ENCODE measurements around the gene HOXB7. TPM values are rescaled to one million over a fixed set of nuclear protein-coding genes. Genes with fewer than 3 reads are reported as not detected.

The HOXB7 gene
- total RNA-seq, 1 donor from 2014 or later: 0.39 TPM

DNA sequence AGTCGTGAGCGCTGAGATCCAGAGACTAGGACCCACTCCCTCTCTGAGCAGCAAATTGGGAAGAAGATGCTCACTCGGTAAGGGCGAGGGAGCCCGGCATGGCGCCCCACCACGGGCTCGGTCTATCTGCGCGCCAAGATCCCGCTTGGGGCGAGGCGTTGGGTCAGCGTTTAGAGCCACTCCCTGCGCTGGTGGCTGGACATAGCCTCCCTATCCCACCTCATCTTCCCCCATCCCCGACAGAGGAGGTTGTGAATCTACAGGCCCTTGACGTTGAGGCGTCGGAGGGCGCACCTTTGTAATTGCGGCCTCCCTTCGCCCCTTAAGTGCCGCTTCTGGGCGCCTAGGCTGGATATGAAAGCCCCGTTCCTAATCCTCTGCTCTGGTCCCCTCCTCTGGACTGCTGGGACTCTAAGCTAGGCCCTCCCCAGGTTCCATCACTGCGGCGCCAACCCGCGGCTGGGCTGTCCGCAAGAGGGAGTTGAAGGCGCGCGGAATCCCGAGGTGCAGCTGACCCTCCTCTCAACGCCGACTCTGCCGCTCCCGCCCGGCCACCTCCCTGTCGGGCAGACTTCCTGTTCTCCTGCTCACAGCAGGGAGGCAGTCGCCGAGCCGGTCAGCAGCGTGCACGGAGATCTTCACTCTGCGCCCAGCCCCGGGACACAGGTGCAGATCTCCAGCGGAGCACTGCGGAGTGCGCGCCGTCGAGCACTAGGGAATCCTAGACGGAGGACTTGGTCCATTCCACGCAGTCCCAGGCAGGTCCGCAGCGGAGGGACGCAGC is 31.4 kb upstream of the HOXB7 start:
- H3K4me3 Mint-ChIP-seq (ENCODE audit: low read depth): no peak overlapping the region
- peaks cover 91% of the 10 kb centered on the region for H3K27me3 Mint-ChIP-seq (ENCODE audit: low read depth)
- H3K36me3 Mint-ChIP-seq (ENCODE audit: low read depth): no peaks in the 10 kb centered on the region
- H3K4me1 Mint-ChIP-seq (ENCODE audit: low read depth): peaks cover 12% of the 10 kb centered on the region
- DNase-seq (ENCODE audit: low spot score): no peak
- intact Hi-C loops (cut with micrococcal nuclease): no loop called here
- H3K27ac Mint-ChIP-seq: no peak overlapping the region
- H3K9me3 Mint-ChIP-seq: no peaks in the 10 kb centered on the region

DNA sequence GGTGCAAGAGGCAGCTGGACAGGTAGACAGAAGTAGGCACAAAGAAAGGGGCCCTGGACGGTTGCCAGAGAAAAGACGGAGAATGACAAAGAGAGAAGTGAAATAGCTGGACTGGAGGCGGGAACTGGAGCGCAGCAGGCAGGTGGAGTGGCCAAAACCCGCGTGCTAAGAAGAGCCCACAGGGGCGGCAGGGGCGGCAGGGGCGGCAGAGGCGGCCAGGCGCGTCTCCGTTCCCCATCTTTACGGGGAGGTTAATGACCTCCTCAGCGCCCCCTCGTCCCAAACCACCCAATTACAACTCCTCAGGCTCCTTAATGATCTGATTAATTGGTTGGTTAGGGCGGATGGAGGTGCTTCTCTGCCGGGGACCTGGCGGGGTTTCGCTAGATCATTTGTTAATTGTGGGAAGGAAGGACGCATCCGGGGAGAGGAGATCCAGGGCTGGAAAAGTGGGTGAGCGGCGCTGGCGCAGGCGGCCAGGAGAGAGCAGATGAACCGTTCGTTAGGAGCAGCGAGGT is 30.8 kb upstream of the HOXB7 start:
- H3K36me3 Mint-ChIP-seq (ENCODE audit: low read depth): no peaks in the 10 kb centered on the region
- peaks cover 8% of the 10 kb centered on the region for H3K4me1 Mint-ChIP-seq (ENCODE audit: low read depth)
- no peaks in the 10 kb centered on the region for H3K9me3 Mint-ChIP-seq
- intact Hi-C loops (cut with micrococcal nuclease): no loop called here
- no peak for DNase-seq (ENCODE audit: low spot score)
- no peak overlapping the region for H3K27ac Mint-ChIP-seq
- no peak overlapping the region for H3K4me3 Mint-ChIP-seq (ENCODE audit: low read depth)
- peaks cover 93% of the 10 kb centered on the region for H3K27me3 Mint-ChIP-seq (ENCODE audit: low read depth)

DNA sequence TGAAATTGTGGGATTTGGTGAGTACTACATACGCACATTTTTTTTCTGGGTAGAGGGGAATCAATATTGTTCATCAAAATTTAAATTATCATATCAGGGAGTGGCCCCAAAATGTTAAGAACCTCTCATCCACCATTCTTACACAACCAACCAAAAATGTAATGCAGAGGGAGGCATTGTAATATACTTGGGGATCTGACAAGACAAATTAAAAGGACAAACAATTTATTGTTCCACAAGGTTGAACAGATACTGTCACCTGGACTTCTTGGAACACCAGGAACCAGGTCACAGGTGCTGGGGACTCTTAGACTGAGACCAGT is 30.0 kb upstream of the HOXB7 start:
- H3K4me3 Mint-ChIP-seq (ENCODE audit: low read depth): no peak overlapping the region
- no peaks in the 10 kb centered on the region for H3K9me3 Mint-ChIP-seq
- no peak for DNase-seq (ENCODE audit: low spot score)

DNA sequence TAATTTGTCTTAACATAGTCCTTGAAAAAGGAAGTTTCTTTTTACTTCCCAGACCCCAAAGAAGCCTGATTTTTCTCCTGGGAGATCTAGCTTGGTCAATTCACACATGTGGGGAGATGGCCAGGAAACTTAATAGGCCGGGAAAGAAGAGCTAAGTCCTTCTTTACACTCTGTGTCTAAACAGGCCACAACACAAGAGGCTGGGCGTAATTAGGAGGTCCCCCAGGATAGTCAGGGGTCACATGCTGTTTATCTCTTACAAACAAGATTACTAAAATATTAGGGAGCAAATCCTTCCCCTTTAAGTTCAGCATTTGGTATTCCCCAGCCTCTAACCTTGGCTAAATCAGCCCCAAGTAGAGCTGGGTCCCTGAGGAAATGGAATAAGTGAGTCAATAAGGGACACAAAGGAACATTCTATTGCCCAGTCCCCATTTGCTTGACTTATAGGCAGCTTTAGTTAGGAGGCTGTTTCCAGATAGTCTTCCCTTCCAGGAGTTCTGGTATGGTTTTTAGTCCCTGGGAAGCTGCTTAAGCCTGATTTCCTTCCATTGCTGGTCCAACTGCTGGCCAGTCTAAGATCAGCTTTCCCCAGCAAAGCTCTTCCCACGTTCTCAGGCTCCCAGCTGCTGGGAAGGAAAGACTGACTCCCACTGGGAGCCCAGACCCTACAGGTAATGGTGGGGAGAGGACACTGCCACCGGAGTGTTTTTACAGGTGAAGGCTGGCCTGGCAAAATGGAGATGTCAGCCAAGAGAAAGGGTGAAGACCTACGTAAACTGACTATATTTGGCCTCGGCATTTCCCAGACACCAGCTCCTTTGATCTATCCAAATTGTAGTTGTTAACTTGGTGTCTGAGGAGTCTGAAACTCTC is 29.4 kb upstream of the HOXB7 start:
- H3K4me3 Mint-ChIP-seq (ENCODE audit: low read depth): no peak overlapping the region
- no peaks in the 10 kb centered on the region for H3K9me3 Mint-ChIP-seq
- H3K36me3 Mint-ChIP-seq (ENCODE audit: low read depth): no peaks in the 10 kb centered on the region
- peaks cover 97% of the 10 kb centered on the region for H3K27me3 Mint-ChIP-seq (ENCODE audit: low read depth)
- intact Hi-C loops (cut with micrococcal nuclease): no loop called here
- H3K4me1 Mint-ChIP-seq (ENCODE audit: low read depth): peaks cover 2% of the 10 kb centered on the region
- DNase-seq (ENCODE audit: low spot score): no peak
- H3K27ac Mint-ChIP-seq: no peak overlapping the region

More for the DNA sequence above, 30.0 kb upstream of the HOXB7 start:
- Mint-ChIP-seq H3K27me3 (ENCODE audit: low read depth) (peaks cover 97% of the 10 kb centered on the region), H3K36me3 (ENCODE audit: low read depth) (no peaks in the 10 kb centered on the region), H3K4me1 (ENCODE audit: low read depth) (peaks cover 5% of the 10 kb centered on the region), H3K27ac (no peak overlapping the region)
- intact Hi-C loops (cut with micrococcal nuclease): no loop called here

DNA sequence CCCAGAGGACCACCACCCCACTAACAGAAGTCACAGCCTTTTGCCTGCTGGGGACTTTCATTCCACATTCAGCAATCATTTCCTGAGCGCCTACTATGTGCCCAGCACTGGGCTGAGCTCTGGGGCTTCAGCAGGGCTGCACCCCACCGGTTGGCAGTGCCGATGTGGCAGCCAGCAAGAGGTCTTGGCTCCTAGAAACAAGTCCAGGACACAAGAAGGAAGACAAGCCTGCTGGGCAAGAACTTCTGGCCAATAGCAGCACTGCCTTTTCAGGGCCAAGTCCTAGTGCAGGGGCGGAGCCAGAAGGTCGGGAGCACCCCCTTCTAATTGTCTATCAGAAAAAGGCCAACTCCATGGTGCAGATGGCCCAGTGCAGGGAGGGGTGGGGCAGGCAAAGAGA is 28.3 kb upstream of the HOXB7 start:
- Mint-ChIP-seq H3K27me3 (ENCODE audit: low read depth) (peaks cover 96% of the 10 kb centered on the region), H3K27ac (no peak overlapping the region), H3K4me1 (ENCODE audit: low read depth) (peaks cover 2% of the 10 kb centered on the region), H3K4me3 (ENCODE audit: low read depth) (no peak overlapping the region), H3K9me3 (no peaks in the 10 kb centered on the region), H3K36me3 (ENCODE audit: low read depth) (no peaks in the 10 kb centered on the region)
- intact Hi-C loops (cut with micrococcal nuclease): no loop called here
- no peak for DNase-seq (ENCODE audit: low spot score)

DNA sequence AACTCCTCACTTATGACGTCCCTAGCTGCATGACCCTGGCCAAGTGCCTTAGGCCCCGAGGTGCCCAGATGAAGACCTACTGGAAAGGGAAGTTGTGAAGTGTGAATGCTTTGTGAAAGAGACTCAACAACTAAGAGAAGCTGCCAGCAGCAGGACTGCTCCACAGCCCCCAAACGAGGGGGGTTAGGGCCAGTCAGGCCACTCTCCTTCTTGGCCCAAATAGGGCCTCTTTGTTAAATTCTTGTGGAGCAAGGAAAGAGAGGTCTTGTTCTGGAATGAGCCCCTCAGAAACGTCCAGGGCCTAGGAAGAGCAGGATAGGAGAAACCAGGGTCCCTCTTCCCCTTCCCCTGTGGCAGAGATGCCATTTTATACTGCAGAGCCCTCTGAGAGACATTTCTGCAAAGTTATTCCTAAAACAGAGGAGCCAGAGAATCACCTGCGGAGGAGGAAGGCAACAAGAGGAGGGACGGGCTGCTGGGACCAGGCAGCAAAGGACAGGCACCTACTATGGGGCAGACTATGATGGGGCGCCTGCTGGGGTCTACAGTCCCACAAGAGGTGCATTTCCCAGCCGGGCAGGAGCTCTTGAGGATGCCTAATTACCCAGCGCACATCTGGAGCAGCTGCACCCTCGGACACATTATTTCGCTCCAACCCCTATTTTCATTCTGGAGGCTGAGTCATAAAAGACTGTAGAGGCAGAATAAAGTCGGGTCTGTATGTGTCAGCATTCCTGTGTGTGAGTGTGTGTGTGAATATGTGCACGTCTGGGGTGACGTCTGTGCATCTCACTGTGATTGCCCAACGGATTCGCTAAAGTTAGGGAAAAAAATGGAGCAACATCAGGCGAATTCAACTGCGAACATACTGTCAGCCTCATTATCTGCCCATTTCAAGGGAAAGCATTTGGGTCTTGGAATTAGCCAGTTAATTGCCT is 26.8 kb upstream of the HOXB7 start:
- intact Hi-C loops (cut with micrococcal nuclease): no loop called here
- no peaks in the 10 kb centered on the region for H3K9me3 Mint-ChIP-seq
- H3K36me3 Mint-ChIP-seq (ENCODE audit: low read depth): no peaks in the 10 kb centered on the region
- H3K4me3 Mint-ChIP-seq (ENCODE audit: low read depth): no peak overlapping the region
- H3K27me3 Mint-ChIP-seq (ENCODE audit: low read depth): peaks cover 91% of the 10 kb centered on the region
- peaks cover 4% of the 10 kb centered on the region for H3K4me1 Mint-ChIP-seq (ENCODE audit: low read depth)
- DNase-seq (ENCODE audit: low spot score): no peak
- H3K27ac Mint-ChIP-seq: no peak overlapping the region

DNA sequence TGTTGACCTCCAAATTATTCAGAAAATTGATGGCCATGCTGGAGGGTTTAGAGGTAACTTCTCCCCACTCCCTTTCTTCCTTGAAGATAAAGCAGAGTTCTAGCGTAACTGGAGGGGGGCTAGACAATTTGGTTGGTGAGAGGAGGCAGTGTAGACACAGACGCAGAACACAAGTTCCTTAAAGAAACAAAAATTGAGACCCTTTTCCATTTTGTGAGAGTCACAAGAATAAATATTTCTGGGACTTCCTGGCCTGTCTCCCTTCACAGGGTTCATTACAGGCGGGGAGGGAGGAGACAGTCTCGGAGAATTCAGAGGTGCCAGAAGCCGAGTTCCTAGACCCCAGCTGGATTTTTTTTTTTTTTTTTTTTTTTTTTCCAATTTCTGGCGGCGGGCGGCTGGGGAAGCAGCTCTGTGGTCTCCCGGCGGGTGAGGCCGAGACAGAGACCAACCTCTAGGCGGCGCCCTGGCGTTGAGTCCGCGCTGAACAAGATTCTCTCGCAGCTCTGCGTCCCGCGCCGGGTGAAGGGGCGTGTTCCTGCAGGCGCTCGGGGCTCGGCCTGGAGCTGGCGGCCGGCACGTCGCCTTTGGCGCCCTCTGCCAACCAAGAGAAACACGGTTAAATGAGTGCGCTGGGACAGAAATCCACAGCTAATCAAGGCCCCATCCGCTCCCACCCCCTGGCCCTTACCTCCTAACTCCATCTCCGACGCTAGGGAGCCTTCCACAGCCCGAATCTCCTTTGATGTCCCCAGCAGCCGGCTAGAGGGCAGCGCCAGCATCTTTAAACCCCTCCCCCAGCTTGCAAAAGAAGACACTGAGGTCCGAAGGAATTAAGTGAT is 25.6 kb upstream of the HOXB7 start:
- Mint-ChIP-seq H3K4me1 (ENCODE audit: low read depth) (peaks cover 8% of the 10 kb centered on the region), H3K4me3 (ENCODE audit: low read depth) (no peak overlapping the region), H3K27ac (no peak overlapping the region), H3K36me3 (ENCODE audit: low read depth) (no peaks in the 10 kb centered on the region), H3K9me3 (no peaks in the 10 kb centered on the region), H3K27me3 (ENCODE audit: low read depth) (peaks cover 91% of the 10 kb centered on the region)
- peak; percentile 63 for DNase-seq (ENCODE audit: low spot score)
- intact Hi-C loops (cut with micrococcal nuclease): no loop called here

DNA sequence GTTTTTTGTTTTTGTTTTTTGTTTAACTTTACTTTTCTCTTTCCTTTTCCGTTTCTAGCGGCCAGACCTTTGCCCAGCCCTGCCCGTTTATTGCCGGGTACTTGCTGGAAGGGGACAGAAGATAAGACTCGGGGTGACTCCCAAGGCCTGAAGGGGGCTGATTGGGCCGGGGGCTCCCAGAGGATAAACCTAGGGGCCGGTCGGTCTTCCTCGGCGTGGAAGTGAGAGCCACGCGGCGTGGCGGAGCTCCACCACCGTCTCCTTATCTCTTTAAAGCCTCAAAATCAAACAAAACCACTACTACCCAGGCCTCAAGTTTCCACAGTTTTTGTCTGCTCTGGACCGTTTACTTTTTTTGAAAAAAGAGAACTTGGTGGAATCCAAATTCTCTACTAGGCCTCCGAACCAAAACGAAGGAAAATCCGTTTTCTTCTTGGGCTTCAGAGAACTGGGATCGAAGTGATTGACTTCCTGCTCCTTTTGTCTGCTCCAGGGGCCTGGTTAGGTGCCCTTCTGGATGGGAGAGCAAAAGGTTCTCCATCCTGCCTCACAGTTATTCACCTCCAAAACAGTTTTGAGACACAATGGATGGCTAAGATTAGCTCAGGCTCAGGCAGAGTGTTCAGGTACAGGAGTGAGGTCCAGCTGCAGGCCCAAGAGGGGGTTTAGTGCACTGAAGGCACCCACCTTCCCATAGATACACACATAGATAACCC is 23.8 kb upstream of the HOXB7 start:
- peak overlapping the region; percentile 26 for H3K4me3 Mint-ChIP-seq (ENCODE audit: low read depth)

DNA sequence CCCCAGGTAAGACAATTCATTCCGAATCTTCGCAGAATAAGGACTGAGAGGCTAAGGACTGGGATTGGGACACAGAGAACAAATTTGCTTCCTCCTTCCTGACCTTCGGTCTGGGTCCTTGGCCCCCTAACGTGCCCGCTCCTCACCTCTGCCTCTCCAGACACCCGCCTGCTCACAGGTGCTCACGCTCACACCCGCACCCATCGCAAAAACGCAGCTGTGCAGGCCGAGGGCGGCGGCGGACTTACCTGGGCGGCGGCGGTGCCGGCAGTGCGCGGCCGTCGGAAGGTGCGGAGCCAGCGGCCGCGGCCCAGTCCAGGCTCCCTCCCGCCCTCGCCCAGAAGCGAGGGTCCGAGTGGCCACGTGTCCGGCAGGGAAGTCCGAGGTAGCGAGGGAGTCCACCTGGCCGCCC is 22.5 kb upstream of the HOXB7 start:
- Mint-ChIP-seq H3K4me3 (ENCODE audit: low read depth) (no peak overlapping the region), H3K9me3 (no peaks in the 10 kb centered on the region)
- no peak for DNase-seq (ENCODE audit: low spot score)

More for the DNA sequence above, 23.8 kb upstream of the HOXB7 start:
- Mint-ChIP-seq H3K36me3 (ENCODE audit: low read depth) (no peaks in the 10 kb centered on the region), H3K27me3 (ENCODE audit: low read depth) (peaks cover 90% of the 10 kb centered on the region), H3K9me3 (no peaks in the 10 kb centered on the region), H3K27ac (no peak overlapping the region), H3K4me1 (ENCODE audit: low read depth) (peaks cover 6% of the 10 kb centered on the region)
- intact Hi-C loops (cut with micrococcal nuclease): no loop called here
- DNase-seq (ENCODE audit: low spot score): no peak

DNA sequence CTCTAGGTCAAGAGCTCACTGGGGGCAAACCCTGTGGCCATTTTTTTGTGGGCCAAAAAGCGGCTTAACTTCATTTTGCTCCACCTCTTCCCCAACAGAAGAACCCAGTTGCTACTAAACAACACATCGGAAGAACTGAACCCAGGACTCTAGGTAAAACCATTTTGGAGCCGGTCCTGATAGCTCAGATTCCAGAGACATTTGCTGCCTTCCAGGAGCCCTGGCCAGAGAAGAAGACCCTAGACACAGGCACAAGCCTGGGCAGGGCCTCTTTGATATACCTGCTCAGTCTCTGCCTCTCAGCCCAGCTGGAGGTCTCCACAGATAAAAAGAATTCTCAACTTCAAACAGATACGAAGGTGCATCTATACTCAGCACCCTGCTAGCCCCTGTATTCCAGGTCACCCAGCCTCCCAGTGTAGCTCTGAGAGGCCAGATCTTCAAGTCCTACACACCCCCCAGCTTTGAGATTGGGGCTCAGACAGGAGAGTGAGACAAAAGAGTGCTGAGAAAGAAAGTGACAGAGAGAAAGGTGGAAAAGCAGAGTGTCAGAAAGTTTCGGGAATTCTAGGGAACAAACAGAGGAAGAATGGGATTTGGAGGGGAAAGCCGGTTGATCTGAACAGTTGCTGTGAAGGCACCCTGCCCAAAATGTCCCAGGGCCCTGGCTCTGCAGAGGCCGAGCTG is 21.9 kb upstream of the HOXB7 start:
- Mint-ChIP-seq H3K4me3 (ENCODE audit: low read depth) (peak overlapping the region; percentile 6), H3K9me3 (no peaks in the 10 kb centered on the region), H3K4me1 (ENCODE audit: low read depth) (peaks cover 6% of the 10 kb centered on the region), H3K27me3 (ENCODE audit: low read depth) (peaks cover 91% of the 10 kb centered on the region), H3K27ac (no peak overlapping the region), H3K36me3 (ENCODE audit: low read depth) (no peaks in the 10 kb centered on the region)
- intact Hi-C loops (cut with micrococcal nuclease): no loop called here
- no peak for DNase-seq (ENCODE audit: low spot score)

More for the DNA sequence above, 22.5 kb upstream of the HOXB7 start:
- Mint-ChIP-seq H3K4me1 (ENCODE audit: low read depth) (peaks cover 6% of the 10 kb centered on the region), H3K27ac (no peak overlapping the region), H3K36me3 (ENCODE audit: low read depth) (no peaks in the 10 kb centered on the region), H3K27me3 (ENCODE audit: low read depth) (peaks cover 91% of the 10 kb centered on the region)
- intact Hi-C loops (cut with micrococcal nuclease): no loop called here

Measured in activated T-helper 2 cell treated with anti-CD3 and anti-CD28 coated beads, Interferon-gamma antibody, Interleukin-2, Interleukin-4, amounts not matched to agents 10 μg/mL and 5 μg/mL and 100 μg/mL, durations not matched to agents 14 hours and 24 hours and 36 hours (primary cell).